Neural crest cell (in vitro differentiated cells): ENCODE data around the gene CHMP4A. TPM values are rescaled to one million over a fixed set of nuclear protein-coding genes. Genes with fewer than 3 reads are reported as not detected.

Experiments used
- DNase-seq: peaks from one replicate; pipeline ENCODE4 v3.0.0; 2021; ENCODE audit warnings: low read depth, mixed read lengths, low spot score
- H3K27ac Mint-ChIP-seq: one replicate; pipeline ENCODE4 v1.8.0; 2021; ENCODE audit warnings: mild to moderate bottlenecking, mixed read lengths; ENCODE audit not compliant: unreplicated experiment
- H3K27me3 Mint-ChIP-seq: 2 replicates; pipeline ENCODE4 v1.8.0; 2021; ENCODE audit warnings: low read depth, mild to moderate bottlenecking, mixed read lengths
- H3K36me3 Mint-ChIP-seq: 2 replicates; pipeline ENCODE4 v1.8.0; 2021; ENCODE audit warnings: low read depth, mild to moderate bottlenecking, mixed read lengths
- H3K4me1 Mint-ChIP-seq: 2 replicates; pipeline ENCODE4 v1.8.0; 2021; ENCODE audit warnings: mixed read lengths
- H3K4me3 Mint-ChIP-seq: one replicate; pipeline ENCODE4 v1.8.0; 2021; ENCODE audit warnings: mild to moderate bottlenecking, mixed read lengths
- H3K9me3 Mint-ChIP-seq: 2 replicates; pipeline ENCODE4 v1.8.0; 2021; ENCODE audit warnings: mixed read lengths
- total RNA-seq: library from RNA; stranded (reverse); gene quantifications from 2 replicates; pipeline ENCODE4 v1.2.1, GENCODE V29; 2021
- TF ChIP-seq, protein P1 (sequence below): fragments of 200-600 bp; sonication (generic); conservative IDR thresholded peaks from 2 replicates; pipeline ENCODE4 v1.5.0; 2021; ENCODE audit warnings: antibody characterized with exemption, mild to moderate bottlenecking

The CHMP4A gene
- total RNA-seq, 1 donor from 2014 or later, result 44.7 TPM

GRCh38 chr14:24188251-24189058 lies 24.8 kb downstream of the CHMP4A start, which contains the start of gene IPO4:
Gene IPO4, minus strand, starts transcription at chr14:24188816. Its CDS starts 29 bp downstream, at chr14:24188787.
- peak; percentile 86 for DNase-seq
- Mint-ChIP-seq H3K36me3 (peaks cover 13% of the 10 kb centered on the region), H3K27ac (peak within 1 kb of the TSS; percentile 92), H3K9me3 (no peaks in the 10 kb centered on the region), H3K4me3 (peak within 1 kb of the TSS; percentile 98), H3K4me1 (peaks cover 30% of the 10 kb centered on the region), H3K27me3 (peaks cover 3% of the 10 kb centered on the region)
- TF ChIP-seq, protein P1, sequence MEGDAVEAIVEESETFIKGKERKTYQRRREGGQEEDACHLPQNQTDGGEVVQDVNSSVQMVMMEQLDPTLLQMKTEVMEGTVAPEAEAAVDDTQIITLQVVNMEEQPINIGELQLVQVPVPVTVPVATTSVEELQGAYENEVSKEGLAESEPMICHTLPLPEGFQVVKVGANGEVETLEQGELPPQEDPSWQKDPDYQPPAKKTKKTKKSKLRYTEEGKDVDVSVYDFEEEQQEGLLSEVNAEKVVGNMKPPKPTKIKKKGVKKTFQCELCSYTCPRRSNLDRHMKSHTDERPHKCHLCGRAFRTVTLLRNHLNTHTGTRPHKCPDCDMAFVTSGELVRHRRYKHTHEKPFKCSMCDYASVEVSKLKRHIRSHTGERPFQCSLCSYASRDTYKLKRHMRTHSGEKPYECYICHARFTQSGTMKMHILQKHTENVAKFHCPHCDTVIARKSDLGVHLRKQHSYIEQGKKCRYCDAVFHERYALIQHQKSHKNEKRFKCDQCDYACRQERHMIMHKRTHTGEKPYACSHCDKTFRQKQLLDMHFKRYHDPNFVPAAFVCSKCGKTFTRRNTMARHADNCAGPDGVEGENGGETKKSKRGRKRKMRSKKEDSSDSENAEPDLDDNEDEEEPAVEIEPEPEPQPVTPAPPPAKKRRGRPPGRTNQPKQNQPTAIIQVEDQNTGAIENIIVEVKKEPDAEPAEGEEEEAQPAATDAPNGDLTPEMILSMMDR, result no peak

- no peak for DNase-seq
- H3K36me3 Mint-ChIP-seq, result peaks cover 8% of the 10 kb centered on the region
- H3K9me3 Mint-ChIP-seq, result no peaks in the 10 kb centered on the region
- TF ChIP-seq, protein P1, result no peak
- H3K4me1 Mint-ChIP-seq, result peaks cover 29% of the 10 kb centered on the region
- H3K4me3 Mint-ChIP-seq, result peak overlapping the region; percentile 98
- peaks cover 3% of the 10 kb centered on the region for H3K27me3 Mint-ChIP-seq
- peak overlapping the region; percentile 52 for H3K27ac Mint-ChIP-seq
Observed at GRCh38 chr14:24187539-24187915, 25.8 kb downstream of the CHMP4A start.

GRCh38 chr14:24186831-24187538 lies 26.3 kb downstream of the CHMP4A start:
- Mint-ChIP-seq H3K9me3 (no peaks in the 10 kb centered on the region), H3K4me3 (peak overlapping the region; percentile 98), H3K27me3 (peaks cover 3% of the 10 kb centered on the region), H3K36me3 (peaks cover 7% of the 10 kb centered on the region), H3K27ac (no peak overlapping the region), H3K4me1 (peaks cover 24% of the 10 kb centered on the region)
- no peak for DNase-seq
- TF ChIP-seq, protein P1, result no peak

GRCh38 chr14:24185741-24186140 lies 27.5 kb downstream of the CHMP4A start:
- Mint-ChIP-seq H3K4me3 (peak overlapping the region; percentile 67), H3K4me1 (peaks cover 23% of the 10 kb centered on the region), H3K9me3 (no peaks in the 10 kb centered on the region), H3K27ac (no peak overlapping the region), H3K27me3 (peaks cover 3% of the 10 kb centered on the region), H3K36me3 (peaks cover 5% of the 10 kb centered on the region)
- TF ChIP-seq, protein P1, result no peak
- DNase-seq, result no peak

DNA sequence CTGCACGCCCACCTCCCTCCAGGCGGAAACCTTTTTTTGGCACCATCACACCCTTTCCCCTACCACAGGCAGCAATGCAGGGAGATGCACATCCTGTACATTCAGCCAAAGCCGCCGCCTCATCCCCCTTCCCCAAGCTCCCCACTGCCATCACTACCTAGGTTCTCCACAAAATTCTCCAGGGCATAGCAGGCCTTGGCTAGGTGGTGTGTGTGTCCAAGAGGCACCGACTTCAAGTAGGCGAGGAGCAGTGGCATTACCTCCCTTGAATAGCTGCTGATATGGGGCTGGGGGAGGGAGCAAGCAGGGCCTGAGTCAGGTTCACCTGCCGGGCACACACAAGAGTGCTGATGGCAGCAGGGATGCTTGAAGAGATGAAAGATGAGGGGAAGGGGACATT lies 28.3 kb downstream of the CHMP4A start:
- Mint-ChIP-seq H3K27ac (no peak overlapping the region), H3K4me1 (peaks cover 24% of the 10 kb centered on the region), H3K27me3 (peaks cover 3% of the 10 kb centered on the region), H3K4me3 (peak overlapping the region; percentile 44), H3K36me3 (peaks cover 5% of the 10 kb centered on the region), H3K9me3 (no peaks in the 10 kb centered on the region)
- TF ChIP-seq, protein P1, result no peak
- no peak for DNase-seq
